Astrocyte (in vitro differentiated cells and primary cell): ENCODE measurements around the gene HNRNPK.

ENCODE experiments used
- EZH2 ChIP-seq: IDR thresholded peaks from 2 replicates; pipeline ENCODE4 v1.6.1; 2012; ENCODE audit warnings: mild to moderate bottlenecking, low read length, inconsistent platforms; ENCODE audit not compliant: insufficient read depth
- TF ChIP-seq, protein P1 (sequence below): IDR thresholded peaks from 2 replicates; pipeline ENCODE4 v1.5.1; 2011; ENCODE audit warnings: low read depth, mild to moderate bottlenecking, inconsistent platforms, low read length, moderate library complexity; ENCODE audit not compliant: insufficient read depth

- TF ChIP-seq, protein P1, sequence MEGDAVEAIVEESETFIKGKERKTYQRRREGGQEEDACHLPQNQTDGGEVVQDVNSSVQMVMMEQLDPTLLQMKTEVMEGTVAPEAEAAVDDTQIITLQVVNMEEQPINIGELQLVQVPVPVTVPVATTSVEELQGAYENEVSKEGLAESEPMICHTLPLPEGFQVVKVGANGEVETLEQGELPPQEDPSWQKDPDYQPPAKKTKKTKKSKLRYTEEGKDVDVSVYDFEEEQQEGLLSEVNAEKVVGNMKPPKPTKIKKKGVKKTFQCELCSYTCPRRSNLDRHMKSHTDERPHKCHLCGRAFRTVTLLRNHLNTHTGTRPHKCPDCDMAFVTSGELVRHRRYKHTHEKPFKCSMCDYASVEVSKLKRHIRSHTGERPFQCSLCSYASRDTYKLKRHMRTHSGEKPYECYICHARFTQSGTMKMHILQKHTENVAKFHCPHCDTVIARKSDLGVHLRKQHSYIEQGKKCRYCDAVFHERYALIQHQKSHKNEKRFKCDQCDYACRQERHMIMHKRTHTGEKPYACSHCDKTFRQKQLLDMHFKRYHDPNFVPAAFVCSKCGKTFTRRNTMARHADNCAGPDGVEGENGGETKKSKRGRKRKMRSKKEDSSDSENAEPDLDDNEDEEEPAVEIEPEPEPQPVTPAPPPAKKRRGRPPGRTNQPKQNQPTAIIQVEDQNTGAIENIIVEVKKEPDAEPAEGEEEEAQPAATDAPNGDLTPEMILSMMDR = no peak
- no peak for TF ChIP-seq EZH2
These were observed 12.9 kb downstream of the HNRNPK start for GRCh38 chr9:83967073-83967472.
